ENCODE data around the gene PRKAG3. TPM values are rescaled to one million over a fixed set of nuclear protein-coding genes. Genes with fewer than 3 reads are reported as not detected.

The PRKAG3 gene
- total and polyA plus RNA-seq, 2 experiments from 2014 or later, result not detected

DNA sequence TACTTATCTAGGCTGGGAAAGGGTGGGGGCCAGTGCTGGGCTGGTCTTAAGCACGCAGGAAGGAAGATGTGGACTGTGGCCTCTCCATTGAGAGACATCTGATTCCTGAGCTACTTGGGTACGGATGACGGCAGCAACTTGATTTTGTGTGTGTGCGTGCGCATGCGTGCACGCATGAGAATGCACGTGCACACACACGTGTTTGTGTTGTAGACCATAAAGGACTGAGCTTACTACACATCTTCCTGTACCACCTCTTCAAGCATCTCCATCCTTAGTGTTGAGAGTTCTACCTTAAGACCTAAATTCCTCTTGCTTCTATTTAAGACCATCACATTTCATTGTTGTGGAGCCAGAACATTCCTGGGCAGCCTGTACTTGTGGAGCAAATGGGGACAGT is 37.5 kb upstream of the PRKAG3 start:
- Mint-ChIP-seq H3K27me3 (ENCODE audit: insufficient read depth, low read depth, poor library complexity) (peaks cover 97% of the 10 kb centered on the region), H3K4me1 (peaks cover 18% of the 10 kb centered on the region)
- H3K9me2 ChIP-seq (ENCODE audit: insufficient read depth), result no peaks in the 10 kb centered on the region

More for the DNA sequence above, 37.5 kb upstream of the PRKAG3 start:
- Histone ChIP-seq H3F3A (replicated peaks; ENCODE audit: low read depth) (no peaks in the 10 kb centered on the region), H3K4me1 (ENCODE audit: insufficient read depth) (peaks cover 9% of the 10 kb centered on the region; the same call in 1 of the 2 replicates), H3K79me2 (replicated peaks; ENCODE audit: insufficient read depth) (no peaks in the 10 kb centered on the region), H4K20me1 (replicated peaks; ENCODE audit: insufficient read depth) (peaks cover 3% of the 10 kb centered on the region), H3K36me3 (ENCODE audit: insufficient read depth) (no peaks in the 10 kb centered on the region), H3K27me3 (ENCODE audit: insufficient read depth) (peaks cover 99% of the 10 kb centered on the region), H3K4me3 (no peak overlapping the region), H2AFZ (no peak overlapping the region), H3K27ac (ENCODE audit: low read depth) (no peak overlapping the region), H3K4me2 (no peak overlapping the region)
- ATAC-seq, result no peak
- no peak for DNase-seq (ENCODE audit: low spot score)
- TF ChIP-seq, protein P1, sequence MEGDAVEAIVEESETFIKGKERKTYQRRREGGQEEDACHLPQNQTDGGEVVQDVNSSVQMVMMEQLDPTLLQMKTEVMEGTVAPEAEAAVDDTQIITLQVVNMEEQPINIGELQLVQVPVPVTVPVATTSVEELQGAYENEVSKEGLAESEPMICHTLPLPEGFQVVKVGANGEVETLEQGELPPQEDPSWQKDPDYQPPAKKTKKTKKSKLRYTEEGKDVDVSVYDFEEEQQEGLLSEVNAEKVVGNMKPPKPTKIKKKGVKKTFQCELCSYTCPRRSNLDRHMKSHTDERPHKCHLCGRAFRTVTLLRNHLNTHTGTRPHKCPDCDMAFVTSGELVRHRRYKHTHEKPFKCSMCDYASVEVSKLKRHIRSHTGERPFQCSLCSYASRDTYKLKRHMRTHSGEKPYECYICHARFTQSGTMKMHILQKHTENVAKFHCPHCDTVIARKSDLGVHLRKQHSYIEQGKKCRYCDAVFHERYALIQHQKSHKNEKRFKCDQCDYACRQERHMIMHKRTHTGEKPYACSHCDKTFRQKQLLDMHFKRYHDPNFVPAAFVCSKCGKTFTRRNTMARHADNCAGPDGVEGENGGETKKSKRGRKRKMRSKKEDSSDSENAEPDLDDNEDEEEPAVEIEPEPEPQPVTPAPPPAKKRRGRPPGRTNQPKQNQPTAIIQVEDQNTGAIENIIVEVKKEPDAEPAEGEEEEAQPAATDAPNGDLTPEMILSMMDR (conservative IDR thresholded peaks at IDR 0.05; ENCODE audit: low read depth in 2 of 2), result no peak
- TF ChIP-seq, protein P2, sequence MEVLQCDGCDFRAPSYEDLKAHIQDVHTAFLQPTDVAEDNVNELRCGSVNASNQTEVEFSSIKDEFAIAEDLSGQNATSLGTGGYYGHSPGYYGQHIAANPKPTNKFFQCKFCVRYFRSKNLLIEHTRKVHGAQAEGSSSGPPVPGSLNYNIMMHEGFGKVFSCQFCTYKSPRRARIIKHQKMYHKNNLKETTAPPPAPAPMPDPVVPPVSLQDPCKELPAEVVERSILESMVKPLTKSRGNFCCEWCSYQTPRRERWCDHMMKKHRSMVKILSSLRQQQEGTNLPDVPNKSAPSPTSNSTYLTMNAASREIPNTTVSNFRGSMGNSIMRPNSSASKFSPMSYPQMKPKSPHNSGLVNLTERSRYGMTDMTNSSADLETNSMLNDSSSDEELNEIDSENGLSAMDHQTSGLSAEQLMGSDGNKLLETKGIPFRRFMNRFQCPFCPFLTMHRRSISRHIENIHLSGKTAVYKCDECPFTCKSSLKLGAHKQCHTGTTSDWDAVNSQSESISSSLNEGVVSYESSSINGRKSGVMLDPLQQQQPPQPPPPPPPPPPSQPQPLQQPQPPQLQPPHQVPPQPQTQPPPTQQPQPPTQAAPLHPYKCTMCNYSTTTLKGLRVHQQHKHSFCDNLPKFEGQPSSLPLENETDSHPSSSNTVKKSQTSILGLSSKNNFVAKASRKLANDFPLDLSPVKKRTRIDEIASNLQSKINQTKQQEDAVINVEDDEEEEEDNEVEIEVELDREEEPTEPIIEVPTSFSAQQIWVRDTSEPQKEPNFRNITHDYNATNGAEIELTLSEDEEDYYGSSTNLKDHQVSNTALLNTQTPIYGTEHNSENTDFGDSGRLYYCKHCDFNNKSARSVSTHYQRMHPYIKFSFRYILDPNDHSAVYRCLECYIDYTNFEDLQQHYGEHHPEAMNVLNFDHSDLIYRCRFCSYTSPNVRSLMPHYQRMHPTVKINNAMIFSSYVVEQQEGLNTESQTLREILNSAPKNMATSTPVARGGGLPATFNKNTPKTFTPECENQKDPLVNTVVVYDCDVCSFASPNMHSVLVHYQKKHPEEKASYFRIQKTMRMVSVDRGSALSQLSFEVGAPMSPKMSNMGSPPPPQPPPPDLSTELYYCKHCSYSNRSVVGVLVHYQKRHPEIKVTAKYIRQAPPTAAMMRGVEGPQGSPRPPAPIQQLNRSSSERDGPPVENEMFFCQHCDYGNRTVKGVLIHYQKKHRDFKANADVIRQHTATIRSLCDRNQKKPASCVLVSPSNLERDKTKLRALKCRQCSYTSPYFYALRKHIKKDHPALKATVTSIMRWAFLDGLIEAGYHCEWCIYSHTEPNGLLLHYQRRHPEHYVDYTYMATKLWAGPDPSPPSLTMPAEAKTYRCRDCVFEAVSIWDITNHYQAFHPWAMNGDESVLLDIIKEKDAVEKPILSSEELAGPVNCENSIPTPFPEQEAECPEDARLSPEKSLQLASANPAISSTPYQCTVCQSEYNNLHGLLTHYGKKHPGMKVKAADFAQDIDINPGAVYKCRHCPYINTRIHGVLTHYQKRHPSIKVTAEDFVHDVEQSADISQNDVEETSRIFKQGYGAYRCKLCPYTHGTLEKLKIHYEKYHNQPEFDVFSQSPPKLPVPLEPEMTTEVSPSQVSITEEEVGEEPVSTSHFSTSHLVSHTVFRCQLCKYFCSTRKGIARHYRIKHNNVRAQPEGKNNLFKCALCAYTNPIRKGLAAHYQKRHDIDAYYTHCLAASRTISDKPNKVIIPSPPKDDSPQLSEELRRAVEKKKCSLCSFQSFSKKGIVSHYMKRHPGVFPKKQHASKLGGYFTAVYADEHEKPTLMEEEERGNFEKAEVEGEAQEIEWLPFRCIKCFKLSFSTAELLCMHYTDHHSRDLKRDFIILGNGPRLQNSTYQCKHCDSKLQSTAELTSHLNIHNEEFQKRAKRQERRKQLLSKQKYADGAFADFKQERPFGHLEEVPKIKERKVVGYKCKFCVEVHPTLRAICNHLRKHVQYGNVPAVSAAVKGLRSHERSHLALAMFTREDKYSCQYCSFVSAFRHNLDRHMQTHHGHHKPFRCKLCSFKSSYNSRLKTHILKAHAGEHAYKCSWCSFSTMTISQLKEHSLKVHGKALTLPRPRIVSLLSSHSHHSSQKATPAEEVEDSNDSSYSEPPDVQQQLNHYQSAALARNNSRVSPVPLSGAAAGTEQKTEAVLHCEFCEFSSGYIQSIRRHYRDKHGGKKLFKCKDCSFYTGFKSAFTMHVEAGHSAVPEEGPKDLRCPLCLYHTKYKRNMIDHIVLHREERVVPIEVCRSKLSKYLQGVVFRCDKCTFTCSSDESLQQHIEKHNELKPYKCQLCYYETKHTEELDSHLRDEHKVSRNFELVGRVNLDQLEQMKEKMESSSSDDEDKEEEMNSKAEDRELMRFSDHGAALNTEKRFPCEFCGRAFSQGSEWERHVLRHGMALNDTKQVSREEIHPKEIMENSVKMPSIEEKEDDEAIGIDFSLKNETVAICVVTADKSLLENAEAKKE (CRISPR knock-in tag; IDR thresholded peaks at IDR 0.05), result no peak
- TF ChIP-seq CREB1 (CRISPR knock-in tag; IDR thresholded peaks at IDR 0.05; ENCODE audit: low read depth) (no peak), POLR2AphosphoS5 (IDR thresholded peaks at IDR 0.05; ENCODE audit: low read depth) (no peak), STAT1 (IDR thresholded peaks at IDR 0.05; ENCODE audit: unreplicated experiment) (no peak), ZNF331 (CRISPR knock-in tag; IDR thresholded peaks at IDR 0.05; ENCODE audit: low read depth) (no peak), JUNB (IDR thresholded peaks at IDR 0.05; ENCODE audit: unreplicated experiment) (no peak), EZH2 (IDR thresholded peaks at IDR 0.05; ENCODE audit: low read depth, unreplicated experiment) (no peak), NANOG (IDR thresholded peaks at IDR 0.05; ENCODE audit: borderline replicate concordance) (no peak)
- Mint-ChIP-seq H3K36me3 (ENCODE audit: low read depth) (no peaks in the 10 kb centered on the region; the same call in 2 of the 3 replicates), H3K4me3 (no peak overlapping the region), H3K27ac (no peak overlapping the region), H3K9me3 (peaks cover 6% of the 10 kb centered on the region; the same call in 2 of the 3 replicates)
